EH (cell line): ENCODE data around the gene AJM1.

Experiments used
- DNase-seq: peaks from one replicate; pipeline ENCODE4 v3.0.0-alpha.2; 2015; ENCODE audit warnings: low read depth

The AJM1 gene

GRCh38 chr9:136808075-136808805, 34.0 kb upstream of the AJM1 start:
- peak; percentile 17 for DNase-seq

- DNase-seq: peak; percentile 56
Measured at GRCh38 chr9:136808806-136809158, 33.5 kb upstream of the AJM1 start.

- no peak for DNase-seq
Measured at GRCh38 chr9:136814725-136815421, 27.4 kb upstream of the AJM1 start.

GRCh38 chr9:136815422-136815782, 26.9 kb upstream of the AJM1 start:
- DNase-seq: no peak

- DNase-seq: no peak
Measured at GRCh38 chr9:136820971-136821825, 21.1 kb upstream of the AJM1 start.

GRCh38 chr9:136821826-136822544, 20.3 kb upstream of the AJM1 start:
- no peak for DNase-seq

- no peak for DNase-seq
Measured at GRCh38 chr9:136823136-136824046, 18.9 kb upstream of the AJM1 start.

- no peak for DNase-seq
Measured at GRCh38 chr9:136824496-136825225, 17.6 kb upstream of the AJM1 start.

- no peak for DNase-seq
Measured at GRCh38 chr9:136825295-136826187, 16.7 kb upstream of the AJM1 start.

- no peak for DNase-seq
Measured at GRCh38 chr9:136826188-136826541, 16.1 kb upstream of the AJM1 start.

- DNase-seq: no peak
Measured at GRCh38 chr9:136826703-136827582, 15.3 kb upstream of the AJM1 start.

GRCh38 chr9:136827794-136828473, 14.3 kb upstream of the AJM1 start:
- no peak for DNase-seq

GRCh38 chr9:136828474-136829140, 13.7 kb upstream of the AJM1 start:
- no peak for DNase-seq

- no peak for DNase-seq
Measured at GRCh38 chr9:136829412-136829811, 12.9 kb upstream of the AJM1 start.

- DNase-seq: no peak
Measured at GRCh38 chr9:136829981-136830885, 12.0 kb upstream of the AJM1 start.

GRCh38 chr9:136831002-136831719, 11.1 kb upstream of the AJM1 start:
- no peak for DNase-seq
